Transverse colon (tissue), 4 donors: ENCODE data around the gene C1QTNF1.

ENCODE experiments used
- POLR2A ChIP-seq: fragments of 450-650 bp; IDR thresholded peaks from one replicate; pipeline ENCODE4 v1.6.1; 2016; ENCODE audit warnings: antibody characterized with exemption, mild to moderate bottlenecking, moderate library complexity
- POLR2AphosphoS5 ChIP-seq, 3 donors: sonication (generic); formaldehyde crosslinking; IDR thresholded peaks; one replicate each; pipeline ENCODE4 v1.6.1; 2016; ENCODE audit warnings: antibody characterized with exemption in 3 of 3
- TF ChIP-seq, protein P1 (sequence below), 5 experiments: fragments of 200-600 bp in 3 of 5; fragments of 450-650 bp in 2 of 5; sonication (generic) in 3 of 5; IDR thresholded peaks; 1 replicate in 2 of 5; 2 replicates in 3 of 5; pipeline ENCODE4 v1.5.1; 2016 to 2017; ENCODE audit warnings: antibody characterized with exemption in 5 of 5, inconsistent platforms in 3 of 5, mild to moderate bottlenecking in 2 of 5, moderate library complexity in 1 of 5

DNA sequence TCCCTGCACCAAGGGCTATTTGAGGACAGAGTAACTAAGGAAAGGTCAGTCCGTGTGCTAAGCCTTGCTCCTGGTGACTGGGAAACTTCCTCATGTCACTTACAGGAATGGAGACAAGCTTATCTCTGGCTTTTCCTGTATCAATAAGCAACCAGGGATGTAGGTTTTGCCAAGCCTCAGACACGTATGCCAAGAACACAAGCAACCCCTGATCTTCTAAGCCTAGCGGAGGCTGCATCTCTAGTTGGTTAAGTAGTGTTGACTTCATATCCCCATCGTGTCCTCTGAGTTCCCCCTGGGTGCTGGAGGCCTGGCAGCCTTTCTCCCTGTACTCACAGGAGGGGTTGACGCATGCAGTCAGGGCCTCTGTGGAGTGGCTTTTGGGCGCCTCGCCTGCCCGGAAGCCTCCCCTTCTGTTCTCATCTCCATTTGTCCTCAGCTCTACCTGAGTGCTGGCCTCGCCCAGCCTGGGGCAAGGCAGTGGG is 1.4 kb upstream of the C1QTNF1 start:
- TF ChIP-seq POLR2AphosphoS5 (IDR thresholded peaks at IDR 0.05) (no peak), POLR2A (no peak)
- TF ChIP-seq, protein P1, sequence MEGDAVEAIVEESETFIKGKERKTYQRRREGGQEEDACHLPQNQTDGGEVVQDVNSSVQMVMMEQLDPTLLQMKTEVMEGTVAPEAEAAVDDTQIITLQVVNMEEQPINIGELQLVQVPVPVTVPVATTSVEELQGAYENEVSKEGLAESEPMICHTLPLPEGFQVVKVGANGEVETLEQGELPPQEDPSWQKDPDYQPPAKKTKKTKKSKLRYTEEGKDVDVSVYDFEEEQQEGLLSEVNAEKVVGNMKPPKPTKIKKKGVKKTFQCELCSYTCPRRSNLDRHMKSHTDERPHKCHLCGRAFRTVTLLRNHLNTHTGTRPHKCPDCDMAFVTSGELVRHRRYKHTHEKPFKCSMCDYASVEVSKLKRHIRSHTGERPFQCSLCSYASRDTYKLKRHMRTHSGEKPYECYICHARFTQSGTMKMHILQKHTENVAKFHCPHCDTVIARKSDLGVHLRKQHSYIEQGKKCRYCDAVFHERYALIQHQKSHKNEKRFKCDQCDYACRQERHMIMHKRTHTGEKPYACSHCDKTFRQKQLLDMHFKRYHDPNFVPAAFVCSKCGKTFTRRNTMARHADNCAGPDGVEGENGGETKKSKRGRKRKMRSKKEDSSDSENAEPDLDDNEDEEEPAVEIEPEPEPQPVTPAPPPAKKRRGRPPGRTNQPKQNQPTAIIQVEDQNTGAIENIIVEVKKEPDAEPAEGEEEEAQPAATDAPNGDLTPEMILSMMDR (IDR thresholded peaks at IDR 0.05), result no peak
